ENCODE data around the gene GPX5.
"Not testable (repeated sequence)": the region's sequence is repeated elsewhere in the genome, so short reads cannot be mapped to it uniquely, and the experiment has no call there.

The GPX5 gene

GRCh38 chr6:28515676-28516075 lies 10.0 kb upstream of the GPX5 start, which contains the start of gene GPX6:
Gene GPX6, minus strand, starts transcription at chr6:28515793. Its CDS starts 50 bp downstream, at chr6:28515743.
- DNase-seq: no peak

- no peak for DNase-seq
Measured at GRCh38 chr6:28517964-28518363, 7.7 kb upstream of the GPX5 start.

- DNase-seq: no peak
Measured at GRCh38 chr6:28522594-28523240, 3.0 kb upstream of the GPX5 start.

DNA sequence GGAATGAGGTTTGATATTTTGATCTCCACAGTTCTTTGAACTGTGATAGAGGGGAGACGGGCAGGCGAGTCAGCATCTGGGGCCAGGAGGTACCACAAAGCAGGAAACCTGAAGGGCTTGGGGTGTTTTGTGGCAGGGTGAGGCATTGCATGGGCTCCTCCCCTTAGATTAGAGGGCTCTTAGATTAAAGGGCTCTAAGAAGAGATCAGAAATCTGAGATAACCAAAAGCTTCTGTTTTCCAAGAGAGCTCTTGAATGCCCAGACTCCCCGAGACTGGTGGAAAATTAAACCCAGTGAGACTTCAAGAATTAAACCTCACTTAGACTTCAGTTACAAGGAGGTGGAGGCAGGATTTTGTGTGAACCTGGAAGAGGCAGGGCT lies 2.4 kb upstream of the GPX5 start:
- no peak for DNase-seq

GRCh38 chr6:28530777-28531176 lies 5.1 kb downstream of the GPX5 start:
- DNase-seq: no peak

- no peak for DNase-seq
Measured at GRCh38 chr6:28531479-28532128, 5.9 kb downstream of the GPX5 start.

DNA sequence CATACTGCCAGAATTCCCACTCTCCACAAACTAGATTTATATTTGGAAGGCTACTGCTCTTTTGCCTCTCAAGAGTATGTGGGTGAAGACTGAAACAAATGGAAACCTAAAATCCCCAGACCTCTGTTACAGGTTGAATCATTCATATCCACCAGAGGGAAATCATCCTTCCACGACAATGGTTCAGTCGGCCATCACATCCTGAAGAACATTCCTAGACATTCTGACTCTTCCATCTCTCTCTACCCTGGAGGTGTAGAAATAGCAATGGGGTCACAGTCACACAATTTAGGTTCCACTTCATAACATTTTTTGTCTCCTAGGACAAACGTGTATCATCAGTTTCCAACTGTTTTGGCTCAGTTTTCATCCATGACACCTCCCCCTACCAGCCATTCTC lies 8.6 kb downstream of the GPX5 start:
- no peak for DNase-seq

- DNase-seq: no peak
Measured at GRCh38 chr6:28534875-28535274, 9.2 kb downstream of the GPX5 start.

- no peak for DNase-seq
Measured at GRCh38 chr6:28537065-28537464, 11.4 kb downstream of the GPX5 start.

DNA sequence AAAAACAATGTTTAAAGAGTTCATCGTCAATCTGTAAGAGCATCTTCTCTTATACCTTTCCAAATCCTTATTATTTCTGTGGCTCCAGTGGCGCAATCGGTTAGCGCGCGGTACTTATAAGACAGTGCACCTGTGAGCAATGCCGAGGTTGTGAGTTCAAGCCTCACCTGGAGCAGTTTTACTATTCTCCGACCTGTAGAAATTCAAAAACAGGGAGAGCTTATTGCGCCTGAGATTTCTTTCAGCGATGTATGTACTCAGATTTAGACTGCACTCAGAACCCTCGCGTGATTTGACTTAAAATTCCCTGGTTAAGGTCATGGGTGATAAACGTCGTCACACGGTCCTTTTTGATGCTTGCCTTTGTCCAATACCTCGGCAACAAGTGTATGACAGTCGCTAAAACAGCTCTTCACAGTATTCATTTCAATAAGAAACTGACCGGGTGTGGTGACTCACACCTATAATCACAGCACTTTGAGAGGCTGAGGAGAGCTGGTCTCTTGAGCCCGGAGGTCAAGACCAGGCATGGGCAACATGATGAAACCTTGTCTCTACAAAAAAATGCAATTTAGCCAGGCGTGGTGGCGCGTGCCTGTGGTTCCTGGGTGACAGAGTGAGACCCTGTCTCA lies 11.9 kb downstream of the GPX5 start:
- no peak for DNase-seq

DNA sequence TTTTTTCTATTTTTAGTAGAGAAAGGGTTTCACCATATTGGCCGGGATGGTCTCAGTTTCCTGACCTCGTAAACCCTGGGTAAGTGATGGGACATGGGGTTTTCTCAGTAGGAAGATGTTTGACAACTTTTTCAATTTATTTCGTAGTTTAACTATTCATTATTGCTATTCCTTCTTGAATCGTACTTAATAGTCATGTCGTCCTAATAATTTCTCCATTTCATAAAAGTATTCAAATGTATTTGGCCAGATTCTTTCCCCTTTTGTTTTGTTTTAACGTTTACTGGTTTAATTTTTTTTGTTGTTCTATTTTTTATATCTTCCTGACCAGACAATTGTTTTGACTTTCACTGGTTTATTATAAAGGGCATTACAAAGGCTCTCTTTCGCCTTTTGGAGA lies 16.3 kb downstream of the GPX5 start:
- no peak for DNase-seq

- DNase-seq: no peak
Measured at GRCh38 chr6:28542440-28543296, 17.0 kb downstream of the GPX5 start.

DNA sequence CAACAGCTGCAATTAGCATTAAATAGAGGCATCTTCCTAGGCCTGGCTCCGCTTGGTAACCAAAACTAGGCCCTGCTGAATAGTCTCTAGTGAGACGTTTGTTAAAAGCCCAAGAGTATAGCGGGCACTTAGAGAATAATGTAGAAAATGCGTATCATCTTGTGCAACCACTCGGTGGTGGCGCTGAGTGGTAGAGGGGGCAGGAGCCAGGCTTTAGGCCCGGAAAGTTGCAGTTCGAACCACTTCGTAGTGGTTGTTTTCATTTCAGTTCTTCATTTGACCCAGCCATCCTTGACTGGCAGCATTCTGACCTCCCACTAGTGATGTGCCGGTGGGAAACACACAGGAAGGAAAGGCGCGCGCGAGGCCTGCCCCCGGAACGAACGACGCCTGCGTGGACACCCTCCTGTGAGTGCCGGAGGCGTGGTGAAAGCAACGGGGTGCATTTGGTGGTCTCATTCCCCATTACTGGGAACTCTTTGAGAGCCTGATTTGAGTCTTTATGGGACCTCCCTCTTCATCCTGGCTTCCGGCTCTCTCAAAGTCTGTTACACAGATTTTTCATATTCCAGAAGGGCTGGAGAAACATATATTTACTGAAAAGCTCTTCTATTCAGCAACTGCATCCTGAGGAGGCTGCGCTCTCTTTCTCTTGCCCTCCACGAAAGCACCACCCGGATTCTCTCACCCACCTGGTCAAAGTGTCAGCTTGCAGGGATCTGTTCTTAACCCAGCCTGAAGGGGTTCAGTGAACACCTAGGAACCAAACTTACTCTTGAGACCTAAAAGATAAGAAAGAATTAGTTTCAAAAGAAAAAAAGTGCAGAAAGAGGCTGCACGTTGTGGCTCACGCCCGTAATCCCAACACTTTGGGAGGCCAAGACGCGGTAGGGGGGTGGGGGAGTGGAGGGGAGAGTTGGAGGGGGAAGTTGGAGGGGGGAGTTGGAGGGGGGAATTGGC lies 18.2 kb downstream of the GPX5 start:
- no peak for DNase-seq

DNA sequence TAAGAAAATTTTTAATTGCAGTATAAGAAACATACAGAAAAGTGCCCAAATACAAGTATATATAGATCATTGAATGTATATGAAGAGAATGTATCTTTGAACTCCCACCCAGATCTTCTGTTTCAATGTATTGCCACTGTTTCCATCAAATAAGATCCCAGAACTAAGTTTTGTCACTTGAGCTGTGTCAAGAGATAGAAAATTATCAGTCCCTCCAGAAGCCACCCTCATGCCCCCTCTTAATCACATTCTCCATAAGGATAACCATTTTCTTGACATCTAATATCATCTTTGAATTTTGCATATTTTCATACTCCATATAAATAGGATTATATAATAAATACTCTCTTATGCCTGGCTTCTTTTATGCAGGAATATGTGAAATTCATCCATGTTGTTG lies 20.3 kb downstream of the GPX5 start:
- no peak for DNase-seq

DNA sequence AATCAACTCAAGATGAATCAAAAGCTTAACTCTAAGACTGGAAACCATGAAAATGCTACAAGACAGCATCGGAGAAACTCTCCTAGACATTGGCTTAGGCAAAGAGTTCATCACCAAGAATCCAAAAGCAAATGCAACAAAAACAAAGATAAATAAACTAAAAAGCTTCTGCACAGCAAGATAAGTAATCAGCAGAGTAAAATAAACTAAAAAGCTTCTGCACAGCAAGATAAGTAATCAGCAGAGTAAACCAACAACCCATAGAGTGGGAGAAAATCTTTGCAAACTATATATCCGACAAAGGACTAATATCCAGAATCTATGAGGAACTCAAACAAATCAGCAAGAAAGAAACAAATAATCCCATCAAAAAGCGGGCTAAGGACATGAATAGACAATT lies 21.3 kb downstream of the GPX5 start:
- not testable (repeated sequence) for DNase-seq

- DNase-seq: no peak
Measured at GRCh38 chr6:28551891-28552666, 26.4 kb downstream of the GPX5 start.

DNA sequence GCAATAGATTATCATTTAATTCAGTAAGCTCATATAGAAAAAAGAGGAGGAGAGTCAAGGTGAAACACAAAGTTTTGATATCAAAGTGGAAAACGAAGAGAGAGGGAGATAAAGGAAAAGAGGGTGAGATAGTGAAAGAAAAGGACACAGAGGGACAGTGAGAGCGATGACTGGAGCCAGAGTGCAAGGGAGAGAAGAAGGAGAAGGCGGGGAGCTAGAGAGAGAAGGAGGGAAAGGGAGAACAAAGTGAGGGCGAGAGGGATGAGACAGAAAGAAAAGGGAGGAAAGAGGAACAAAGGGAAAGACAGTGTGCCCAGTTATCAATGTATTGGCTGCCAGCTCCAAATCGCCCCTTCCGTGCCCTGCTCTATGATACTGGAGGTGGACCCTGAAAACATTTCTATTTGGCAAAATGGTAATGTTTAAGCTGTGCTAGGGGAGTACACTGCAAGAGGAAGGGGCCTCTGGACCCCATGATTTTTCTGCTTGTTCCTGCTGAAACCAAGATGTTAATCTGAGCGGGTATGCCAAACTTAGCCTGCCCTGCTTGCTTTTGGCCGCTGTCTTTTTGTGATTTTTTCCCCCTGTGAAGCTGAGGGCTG lies 27.8 kb downstream of the GPX5 start:
- no peak for DNase-seq

GRCh38 chr6:28553986-28554881 lies 28.6 kb downstream of the GPX5 start:
- DNase-seq: no peak

- no peak for DNase-seq
Measured at GRCh38 chr6:28555136-28555535, 29.5 kb downstream of the GPX5 start.

- DNase-seq: no peak
Measured at GRCh38 chr6:28558629-28559028, 32.9 kb downstream of the GPX5 start.
